GM19043 (cell line): ENCODE results near the gene PRDM12.

Source experiments
- ATAC-seq: cut with Tn5 transposase; IDR thresholded peaks from one replicate; pipeline ENCODE4 v1.9.1; 2021; ENCODE audit warnings: low read depth; ENCODE audit not compliant: unreplicated experiment

PRDM12 gene

DNA sequence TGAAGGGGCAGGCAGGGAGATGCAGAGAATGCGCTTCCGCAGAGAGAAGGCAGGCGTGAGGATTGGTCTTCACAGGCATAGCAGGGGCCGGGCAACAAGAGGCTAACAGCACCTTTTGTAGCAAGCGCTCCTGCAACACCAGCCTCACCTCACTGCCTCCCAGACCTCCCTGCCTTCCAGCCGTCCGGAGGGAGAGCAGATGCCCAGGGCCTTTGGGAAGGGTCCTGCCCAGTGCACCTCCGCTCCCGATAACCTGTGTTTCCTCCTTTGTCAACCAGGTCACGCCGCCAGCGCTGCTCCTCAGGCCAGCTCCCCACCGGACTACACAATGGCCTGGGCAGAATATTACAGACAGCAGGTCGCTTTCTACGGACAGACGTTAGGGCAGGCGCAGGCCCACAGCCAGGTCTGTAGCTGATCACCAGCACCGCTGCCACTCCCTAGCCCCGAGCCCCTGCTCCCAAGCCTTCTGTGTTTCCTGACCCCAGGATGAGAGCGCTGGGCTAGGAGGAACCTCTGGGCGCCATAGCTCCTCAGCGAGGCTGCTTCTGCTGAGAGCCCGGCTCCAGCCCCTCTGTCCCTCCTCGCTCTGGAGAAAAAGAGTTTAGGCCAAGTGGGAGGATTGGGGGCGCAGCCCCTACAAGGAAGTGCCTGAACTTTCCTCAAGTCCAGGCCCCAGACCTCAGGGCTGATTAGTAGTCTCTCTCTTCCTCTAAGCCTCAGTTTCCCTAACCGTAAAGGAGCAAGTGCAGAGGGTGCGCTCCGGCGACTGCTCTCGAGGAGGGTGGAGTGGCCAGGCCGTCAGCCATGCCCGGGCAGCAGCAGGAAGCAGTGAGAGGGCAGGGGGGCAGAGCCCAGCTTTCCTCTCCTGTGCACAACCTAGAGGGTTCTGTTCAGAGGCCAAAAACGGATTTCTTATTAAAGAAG is 28.4 kb upstream of the PRDM12 start:
- no peak for ATAC-seq

DNA sequence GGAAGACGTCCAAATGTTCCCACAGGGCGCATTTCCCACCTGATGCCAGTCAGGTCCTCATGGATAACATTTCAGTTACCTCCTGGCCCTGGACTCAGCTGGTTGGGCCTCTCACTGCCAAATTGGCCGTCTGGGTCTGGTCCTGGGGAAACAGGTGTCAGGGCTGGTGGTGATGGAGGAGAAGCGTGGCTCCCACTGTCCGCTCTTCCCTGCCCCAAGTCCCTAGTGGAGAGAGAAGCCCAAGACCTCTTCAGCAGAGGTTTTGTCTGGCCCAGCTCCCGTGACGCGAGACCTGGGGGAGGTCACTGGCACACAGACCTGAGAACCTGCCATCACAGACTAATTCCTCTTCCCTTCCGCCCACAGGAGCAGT is 27.8 kb upstream of the PRDM12 start:
- no peak for ATAC-seq

DNA sequence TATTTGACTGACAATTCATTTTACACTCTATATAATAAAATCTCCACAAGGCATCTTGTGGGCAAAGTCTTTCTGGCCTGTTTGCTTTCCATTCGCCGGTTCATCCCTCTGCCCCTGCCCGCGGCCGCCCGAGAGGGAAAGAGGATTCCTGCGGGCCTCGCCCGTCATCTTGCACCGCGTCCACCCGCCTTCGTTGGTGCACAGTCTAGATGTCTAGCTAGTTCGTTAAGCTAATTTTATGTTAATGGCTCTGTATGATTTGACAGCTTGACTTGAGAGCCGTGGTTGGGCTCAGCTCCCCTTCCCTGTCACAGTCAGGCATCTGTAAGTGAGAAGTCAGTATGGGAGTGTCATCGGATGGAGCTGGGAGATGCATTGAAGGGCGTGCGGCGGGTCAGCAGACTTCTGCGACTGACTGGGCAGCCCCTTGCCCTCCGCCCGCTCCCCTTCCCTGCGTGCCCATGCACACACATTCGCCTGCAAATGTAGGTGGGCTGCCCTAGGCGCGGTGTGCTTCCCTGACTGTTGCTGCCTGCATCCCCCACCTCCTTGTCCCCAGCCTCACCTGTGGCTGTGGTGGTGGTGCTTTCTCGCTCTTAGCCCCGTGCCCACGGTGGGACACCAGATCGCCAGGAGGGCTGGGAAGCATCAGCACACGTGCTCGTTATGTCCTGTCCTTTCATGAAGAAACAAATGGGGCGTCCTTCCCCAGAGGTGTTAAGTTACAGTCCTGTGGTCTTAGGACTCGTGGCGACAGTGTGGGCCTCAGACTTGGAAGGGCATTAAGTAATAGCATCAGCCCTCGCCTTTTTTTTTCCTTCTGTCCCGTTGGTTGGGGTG is 25.9 kb upstream of the PRDM12 start:
- no peak for ATAC-seq

DNA sequence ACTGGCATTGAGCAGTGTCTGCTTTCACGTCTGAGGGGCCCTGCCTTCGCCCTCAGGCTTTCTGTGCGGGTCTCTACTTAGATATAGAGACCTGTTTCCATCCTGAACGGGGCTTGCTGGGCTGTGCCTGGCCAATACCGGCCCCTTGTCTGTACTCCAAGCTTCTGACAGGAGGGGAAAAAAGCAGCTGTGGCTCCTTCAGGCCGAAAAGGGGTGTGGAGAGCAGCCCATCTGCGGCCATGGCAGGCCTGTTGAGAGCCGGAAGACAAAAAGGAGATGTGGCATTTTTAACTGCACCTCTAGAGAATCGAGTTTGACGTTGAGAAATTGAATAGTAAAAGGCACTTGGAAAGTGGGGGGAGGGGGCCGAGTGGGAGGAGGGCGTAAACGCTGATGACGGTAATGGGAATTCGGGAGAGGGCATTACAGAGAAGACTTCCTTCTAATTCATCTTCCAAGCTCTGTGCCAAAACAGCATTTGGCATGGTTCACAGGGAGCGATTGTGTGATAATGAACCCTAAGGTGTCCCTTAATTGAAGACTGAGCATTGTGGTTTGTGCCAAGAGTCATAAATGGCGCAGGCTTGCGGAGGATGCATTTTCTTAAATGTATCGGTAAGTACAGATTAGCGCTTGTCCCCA is 25.1 kb upstream of the PRDM12 start:
- no peak for ATAC-seq

DNA sequence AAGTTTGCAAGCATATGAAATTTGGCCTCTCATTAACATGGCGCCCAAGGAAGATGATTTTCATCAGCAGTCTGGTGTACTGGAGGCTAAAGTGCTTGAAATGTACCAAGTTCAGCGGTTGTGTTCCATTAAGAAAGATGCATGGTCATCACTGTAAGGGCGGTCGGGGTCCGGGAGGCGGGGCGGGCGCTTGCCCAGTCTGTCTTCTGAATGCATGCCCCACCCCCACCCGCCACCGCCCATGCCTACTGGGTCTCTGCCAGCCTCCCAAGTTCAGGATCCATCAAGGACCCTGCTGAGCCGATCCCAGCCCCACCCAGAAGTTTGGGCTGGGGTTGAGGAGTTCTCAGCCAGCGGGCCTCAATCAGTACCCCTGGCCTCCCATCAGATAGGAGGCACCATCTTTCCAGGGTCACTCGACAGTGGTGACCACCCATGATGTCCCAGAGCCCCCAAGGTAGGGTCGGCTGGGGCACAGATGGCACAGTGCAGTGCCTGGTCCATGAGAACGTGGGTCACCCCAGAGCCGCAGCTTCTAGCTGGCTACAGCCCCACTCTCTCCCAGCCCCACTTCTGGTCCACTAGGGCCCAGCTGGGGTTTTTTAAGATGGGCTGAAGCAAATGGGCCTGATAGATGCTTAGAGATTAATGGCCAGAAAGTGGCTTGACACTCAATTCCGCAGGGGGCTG is 24.4 kb upstream of the PRDM12 start:
- ATAC-seq: no peak

DNA sequence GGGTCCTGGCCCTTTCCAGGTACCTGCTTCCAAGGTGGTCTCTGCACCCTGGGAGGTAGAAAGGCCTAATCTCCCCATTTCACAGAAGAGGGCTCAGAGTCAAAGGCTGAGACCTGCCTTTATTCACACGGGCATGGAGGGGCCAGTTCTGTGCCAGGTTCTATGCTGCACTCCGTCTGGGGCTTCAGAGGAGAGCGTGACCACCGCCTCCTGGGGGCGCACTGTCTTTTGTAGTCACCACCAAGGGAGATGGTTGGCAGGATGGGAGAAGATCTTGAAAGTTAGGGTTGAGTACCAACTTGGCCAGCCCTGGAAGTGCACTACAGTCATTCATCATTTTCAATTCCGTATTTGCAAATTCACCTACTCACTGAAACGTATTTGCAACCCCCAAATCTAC is 23.7 kb upstream of the PRDM12 start:
- no peak for ATAC-seq

DNA sequence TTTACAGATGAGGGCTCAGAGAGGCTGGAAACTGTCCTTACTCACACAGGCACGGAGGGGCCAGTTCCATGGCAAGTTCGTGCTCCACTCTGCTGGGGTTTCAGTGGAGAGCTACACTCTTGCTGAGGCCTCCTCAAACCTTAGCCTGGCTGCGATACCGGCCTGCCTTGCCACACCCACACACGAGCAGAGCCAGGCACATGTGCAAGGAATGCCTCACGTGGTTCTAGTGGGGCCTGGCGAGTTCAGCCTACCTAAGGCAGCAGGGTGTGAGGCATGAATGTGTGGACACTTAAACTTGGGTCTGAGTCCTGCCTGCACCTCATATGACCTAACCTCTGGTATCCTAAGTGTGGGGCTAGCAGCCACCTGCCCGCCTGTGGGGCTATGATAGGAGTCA is 21.5 kb upstream of the PRDM12 start:
- no peak for ATAC-seq

DNA sequence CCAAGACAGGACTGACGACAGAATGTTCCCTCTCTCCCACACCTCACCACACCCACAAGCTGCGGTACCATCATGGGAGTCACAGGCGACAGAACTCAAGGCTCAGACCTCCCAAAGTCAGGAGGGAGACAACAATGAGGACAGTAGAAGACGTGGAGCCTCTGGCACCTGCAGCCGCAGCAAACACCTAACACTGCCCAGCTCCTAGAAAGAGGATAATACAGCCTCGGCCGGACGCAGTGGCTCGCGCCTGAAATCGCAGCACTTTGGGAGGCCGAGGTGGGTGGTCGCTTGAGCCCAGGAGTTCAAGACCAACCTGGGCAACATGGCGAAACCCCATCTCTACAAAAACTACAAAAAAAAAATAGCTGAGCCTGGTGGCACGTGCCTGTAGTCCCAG is 13.2 kb upstream of the PRDM12 start:
- no peak for ATAC-seq

DNA sequence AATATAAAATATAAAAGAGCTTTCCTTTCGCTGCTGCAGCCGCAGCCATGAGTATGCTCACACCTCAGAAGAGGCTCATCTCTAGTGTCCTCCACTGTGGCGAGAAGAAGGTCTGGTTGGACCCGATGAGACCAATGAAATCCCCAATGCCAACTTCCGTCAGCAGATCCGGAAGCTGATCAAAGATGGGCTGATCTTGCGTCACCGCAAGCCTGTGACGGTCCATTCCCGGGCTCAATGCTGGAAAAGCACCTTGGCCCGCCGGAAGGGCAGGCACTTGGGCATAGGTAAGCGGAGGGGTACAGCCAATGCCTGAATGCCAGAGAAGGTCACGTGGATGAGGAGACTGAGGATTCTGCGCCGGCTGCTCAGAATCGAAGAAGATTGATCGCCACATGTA is 12.6 kb upstream of the PRDM12 start:
- no peak for ATAC-seq

DNA sequence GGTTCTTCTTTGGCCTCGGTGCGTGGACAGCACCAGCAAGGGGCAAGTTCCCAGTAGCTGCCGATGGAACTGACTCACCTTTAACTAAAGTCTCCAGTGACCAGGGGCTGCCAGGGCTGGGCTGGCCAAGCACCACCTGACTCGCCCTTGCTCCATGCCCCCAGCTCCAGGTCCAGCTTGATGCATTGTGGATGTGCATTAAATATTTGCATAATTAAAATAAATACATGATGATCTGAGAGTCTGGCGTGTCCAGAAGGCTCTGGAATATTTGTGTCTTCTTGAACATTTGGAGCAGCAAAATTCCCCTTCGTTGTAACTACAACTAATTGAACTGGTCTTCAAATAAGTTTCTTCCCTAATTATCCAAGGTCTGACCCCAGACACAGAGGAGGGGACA is 9.5 kb upstream of the PRDM12 start:
- no peak for ATAC-seq

DNA sequence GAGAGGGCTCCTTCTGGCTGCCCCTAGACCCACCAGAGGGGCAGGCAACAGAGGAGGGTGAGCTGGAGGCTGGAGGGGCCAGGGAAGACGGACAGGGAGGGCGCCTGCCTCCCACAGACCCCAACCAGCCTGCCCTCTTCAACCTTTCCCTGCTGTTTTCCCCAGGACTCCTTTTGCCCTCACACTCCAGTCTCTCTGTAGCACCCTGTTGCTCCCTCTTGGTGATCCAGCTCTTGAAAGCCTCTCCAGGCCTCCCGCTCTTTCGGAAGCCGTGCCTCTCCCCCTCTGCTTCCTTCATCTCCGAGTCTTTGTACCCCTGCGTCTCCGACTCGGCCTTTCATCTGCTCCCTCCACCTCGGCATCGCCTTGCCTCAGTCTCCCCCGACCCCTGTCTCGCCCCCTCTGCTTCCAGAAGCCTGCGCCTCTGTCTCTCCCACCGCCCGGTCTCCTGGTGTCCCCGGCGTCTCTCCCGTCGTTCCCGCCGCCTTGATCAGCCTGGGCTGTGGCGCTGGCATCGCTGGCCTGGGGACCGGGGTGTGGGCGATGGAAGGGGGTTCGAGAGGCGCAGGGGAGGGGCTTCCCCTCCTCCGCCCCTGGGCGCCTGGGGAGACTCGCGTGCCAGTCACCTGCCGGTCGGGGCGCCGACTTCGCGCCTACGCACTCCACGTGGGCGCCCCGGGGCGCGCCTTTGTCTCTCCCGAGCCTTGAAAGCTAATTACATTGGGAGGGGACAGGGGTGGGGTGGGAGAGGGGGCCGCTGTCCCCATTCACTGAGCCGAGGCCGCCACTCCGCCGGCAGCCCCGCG is 5.3 kb upstream of the PRDM12 start:
- no peak for ATAC-seq

DNA sequence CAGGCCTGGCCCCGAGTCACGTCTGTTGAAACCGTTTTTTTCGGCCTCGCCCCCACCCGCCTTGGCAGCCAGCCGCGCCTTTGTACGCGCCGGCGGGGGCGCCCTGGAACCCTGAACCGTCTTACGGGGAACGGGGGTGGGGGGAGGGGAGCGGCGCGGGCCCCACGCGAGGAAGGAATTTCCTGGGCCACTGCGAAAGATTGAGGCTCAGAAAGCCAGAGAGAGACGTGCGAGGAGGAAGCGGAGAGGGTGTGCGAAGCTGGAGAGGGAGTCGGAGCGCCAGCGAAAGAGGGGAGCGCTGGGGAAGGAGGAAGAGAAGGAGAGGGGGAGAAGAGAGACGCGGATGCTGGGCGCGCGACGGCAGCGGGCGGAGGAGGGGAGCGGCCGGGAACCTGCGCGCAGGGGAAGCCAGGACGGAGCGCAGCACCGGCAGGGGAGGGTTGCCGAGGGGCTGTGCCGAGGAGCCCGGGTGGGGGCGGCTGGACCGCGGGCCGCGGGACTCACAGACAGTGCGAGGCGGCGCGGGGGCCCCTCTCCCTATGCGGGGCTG is 4.6 kb upstream of the PRDM12 start:
- no peak for ATAC-seq

DNA sequence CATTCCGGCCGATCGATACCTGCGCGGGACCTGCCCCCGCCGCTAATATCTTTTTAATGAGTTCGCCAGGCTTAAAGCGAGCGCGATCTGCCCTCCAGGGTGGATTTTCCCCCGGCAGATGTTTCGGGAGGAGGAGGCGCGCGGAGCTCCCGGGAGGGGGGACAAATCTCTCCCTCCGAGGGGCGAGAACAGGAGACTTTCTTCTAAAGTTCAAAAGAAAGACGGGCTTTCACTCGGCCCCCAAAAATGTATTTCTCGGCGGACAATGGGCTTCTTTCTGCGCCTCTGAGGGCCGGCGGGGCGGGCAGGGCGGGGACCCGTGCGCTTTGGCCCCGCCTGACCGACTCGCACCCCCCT is 4.1 kb upstream of the PRDM12 start:
- no peak for ATAC-seq

DNA sequence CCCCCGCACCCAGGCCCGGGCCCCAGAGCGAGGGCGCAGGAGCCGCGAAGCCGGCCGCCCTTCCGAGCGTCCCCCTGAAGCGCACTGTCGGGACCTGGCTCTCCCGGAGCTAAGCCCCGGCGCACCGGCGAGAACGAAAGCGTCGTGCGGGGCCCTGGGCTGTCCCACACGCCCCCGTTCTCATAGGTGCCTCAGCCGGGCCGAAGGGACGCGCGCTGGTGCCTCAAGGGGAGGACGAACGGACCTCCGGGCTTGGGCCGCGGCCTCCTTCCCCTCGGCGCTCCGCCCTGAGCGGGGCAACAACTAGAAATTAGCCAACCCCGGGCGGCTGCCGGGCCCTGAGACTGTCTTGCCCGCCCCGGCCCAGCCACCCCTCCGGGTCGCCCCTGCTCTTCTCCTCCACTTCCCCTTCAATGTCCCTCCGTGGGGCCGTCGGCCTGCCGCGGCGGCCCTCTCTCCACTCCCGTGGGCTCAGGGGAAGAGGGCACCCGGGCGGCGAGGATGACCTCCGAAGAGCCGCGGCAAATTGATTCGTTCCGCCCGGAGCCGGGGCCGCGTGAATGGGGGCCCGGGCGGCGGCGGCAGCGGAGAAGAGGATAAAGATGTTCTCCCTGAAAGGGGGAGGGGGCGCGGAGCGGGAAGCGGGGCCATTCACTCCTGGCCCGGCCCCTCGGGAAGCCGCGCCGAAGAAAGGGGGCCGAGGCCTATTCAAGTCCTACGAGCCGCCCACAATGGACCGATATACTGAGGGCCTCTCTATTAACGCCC is 3.5 kb upstream of the PRDM12 start:
- ATAC-seq: no peak

DNA sequence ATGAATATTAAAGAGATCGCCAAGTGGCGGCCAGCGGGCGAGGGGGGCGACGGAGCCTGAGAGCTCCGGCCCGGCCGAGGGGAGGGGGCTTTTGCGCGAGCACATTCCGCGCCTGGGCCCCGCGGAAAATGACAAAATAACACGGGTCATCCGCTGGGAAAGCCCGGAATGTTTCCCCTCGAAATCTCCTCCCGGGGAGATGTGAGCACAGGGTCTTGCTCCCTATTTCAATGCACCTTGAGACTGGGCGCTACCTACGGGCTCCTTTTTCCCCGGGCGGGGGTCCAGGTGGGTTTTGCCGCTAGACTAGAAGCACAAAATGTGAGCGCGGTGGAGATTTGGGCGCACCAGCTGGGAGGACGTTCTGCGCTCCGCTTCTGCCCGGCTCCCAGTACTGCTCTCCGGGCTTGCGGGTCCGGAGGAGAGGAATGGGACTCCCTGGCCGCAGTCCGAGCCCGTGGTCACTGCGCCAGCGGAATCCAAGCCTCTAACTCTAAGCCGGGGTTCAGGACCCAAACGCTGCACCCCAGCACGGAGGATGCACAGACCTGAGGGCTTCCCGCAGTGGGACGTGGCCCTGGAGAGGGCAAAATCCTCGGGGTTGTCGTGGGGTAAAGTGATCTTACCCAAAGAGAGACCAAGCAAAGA is 2.8 kb upstream of the PRDM12 start:
- no peak for ATAC-seq

DNA sequence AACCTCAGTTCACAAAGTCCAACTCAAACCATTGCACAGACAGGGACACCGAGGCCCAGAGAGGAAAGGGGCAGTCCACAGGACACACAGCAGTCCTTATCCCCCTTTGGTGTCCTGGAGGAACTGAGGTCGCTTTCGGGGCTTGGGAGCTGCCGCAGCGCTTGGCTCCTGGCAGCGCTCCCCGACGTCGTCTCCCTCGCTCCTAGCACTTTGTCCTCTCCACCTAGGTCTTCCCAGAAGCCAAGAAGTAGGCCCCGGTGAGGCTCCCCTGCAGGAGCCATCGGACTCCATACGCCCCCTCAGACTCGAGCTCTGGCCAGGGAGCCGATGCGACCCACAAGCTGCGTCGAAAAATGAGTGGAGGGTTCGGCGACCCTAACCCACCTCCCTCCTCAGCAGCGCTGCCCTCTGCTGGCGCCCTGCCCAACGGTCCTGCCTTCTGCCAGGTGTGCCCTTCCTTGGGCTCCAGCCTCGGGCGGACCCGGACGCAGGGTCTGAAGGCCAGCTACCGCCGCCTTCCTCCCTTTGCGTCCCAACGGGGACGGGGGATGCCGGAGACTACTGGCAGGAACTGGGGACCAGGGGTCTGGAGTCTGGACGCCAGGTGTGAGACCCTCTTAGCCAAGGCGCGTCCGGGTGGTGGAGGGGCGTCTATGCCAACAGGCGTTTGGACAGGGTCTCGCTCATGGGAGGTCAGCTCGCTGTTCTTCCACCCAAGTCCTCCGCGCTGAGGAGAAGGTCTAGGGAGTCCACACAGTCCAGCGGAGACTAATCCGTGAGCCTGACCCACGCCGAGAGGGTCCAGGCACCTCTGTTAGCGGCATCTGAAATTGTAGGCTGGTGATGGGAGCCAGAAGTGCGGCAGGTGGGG is 2.1 kb upstream of the PRDM12 start:
- ATAC-seq: no peak

DNA sequence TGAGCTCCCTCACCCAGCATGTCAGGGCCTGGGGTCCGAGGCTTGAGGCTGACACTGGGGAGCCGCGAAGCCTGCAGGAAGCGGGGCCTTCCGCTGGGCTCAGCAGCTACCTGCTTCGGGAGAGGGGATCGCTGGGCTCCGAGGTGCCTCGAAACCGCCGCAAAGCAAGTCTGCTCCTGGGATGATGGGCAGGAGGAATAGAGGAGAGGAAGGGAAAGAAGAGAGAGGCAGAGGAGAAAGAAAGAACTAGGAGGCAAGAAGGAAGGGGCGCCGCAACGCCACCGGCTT is 1.5 kb upstream of the PRDM12 start:
- no peak for ATAC-seq
